Ascending aorta (tissue), 2 donors: Measurements from ENCODE around the gene CHEK1. TPM values are rescaled to one million over a fixed set of nuclear protein-coding genes. Genes with fewer than 3 reads are reported as not detected.

Source experiments
- DNase-seq, 2 donors: peaks; one replicate each; pipeline ENCODE4 v3.0.0-alpha.2; 2019; ENCODE audit warnings: low spot score in 2 of 2
- H3K27ac ChIP-seq, 2 donors: fragments of 200-600 bp; sonication (generic); one replicate each; pipeline ENCODE4 v1.5.1; 2016 to 2017; ENCODE audit warnings: mild to moderate bottlenecking in 1 of 2
- H3K27me3 ChIP-seq: fragments of 200-600 bp; sonication (generic); one replicate; pipeline ENCODE4 v1.5.1; 2017
- H3K36me3 ChIP-seq, 2 donors: fragments of 200-600 bp; sonication (generic); one replicate each; pipeline ENCODE4 v1.5.1; 2016
- H3K4me1 ChIP-seq, 2 donors: fragments of 200-600 bp; sonication (generic); one replicate each; pipeline ENCODE4 v1.5.1; 2016 to 2017; ENCODE audit warnings: mild to moderate bottlenecking in 1 of 2
- H3K4me3 ChIP-seq, 2 donors: fragments of 200-600 bp; sonication (generic); one replicate each; pipeline ENCODE4 v1.5.1; 2016 to 2017; ENCODE audit warnings: mild to moderate bottlenecking in 1 of 2
- H3K9me3 ChIP-seq, 2 donors: fragments of 200-600 bp; sonication (generic); one replicate each; pipeline ENCODE4 v1.5.1; 2016
- intact Hi-C: fragments of 100-400 bp; cut with DNase I; formaldehyde crosslinking; loops from one replicate; pipeline ENCODE4 v1.15.1; 2023
- total RNA-seq: library from RNA; depleted of rRNA; stranded (reverse); fragments of >200 nt; gene quantifications from one replicate; pipeline ENCODE4 v1.1.0, GENCODE V29; 2016
- TF ChIP-seq, protein P1 (sequence below), 3 experiments: fragments of 200-600 bp in 2 of 3; fragments of 450-650 bp in 1 of 3; sonication (generic) in 2 of 3; IDR thresholded peaks; one replicate each; pipeline ENCODE4 v1.5.1; 2016 to 2019; ENCODE audit warnings: antibody characterized with exemption in 3 of 3, mild to moderate bottlenecking in 1 of 3, moderate library complexity in 1 of 3

The CHEK1 gene
- total RNA-seq, 1 donor from 2014 or later, result 0.21 TPM

DNA sequence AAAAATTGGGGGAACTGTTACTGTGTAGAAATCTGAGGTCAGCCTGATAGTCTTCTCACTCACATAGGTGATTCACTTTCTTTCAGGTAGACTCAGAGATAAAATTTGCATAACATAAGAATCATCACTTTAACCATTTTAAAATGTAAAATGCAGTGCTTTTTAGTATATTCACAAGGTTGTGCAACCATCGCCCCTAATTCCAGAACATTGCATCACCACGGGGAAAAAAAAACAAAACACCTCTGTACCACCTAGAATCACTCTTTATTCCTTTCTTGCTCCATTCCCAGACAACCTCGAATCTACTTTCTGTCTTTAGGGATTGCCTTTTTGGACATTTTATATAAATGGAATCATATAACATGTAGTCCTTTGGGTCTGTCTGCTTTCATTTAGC is 20.9 kb downstream of the CHEK1 start:
- intact Hi-C loops, result no loop called here
- Histone ChIP-seq H3K4me3 (no peak overlapping the region), H3K9me3 (no peaks in the 10 kb centered on the region), H3K36me3 (no peaks in the 10 kb centered on the region), H3K27ac (no peak overlapping the region), H3K27me3 (no peaks in the 10 kb centered on the region), H3K4me1 (no peaks in the 10 kb centered on the region)
- no peak for DNase-seq
- TF ChIP-seq, protein P1, sequence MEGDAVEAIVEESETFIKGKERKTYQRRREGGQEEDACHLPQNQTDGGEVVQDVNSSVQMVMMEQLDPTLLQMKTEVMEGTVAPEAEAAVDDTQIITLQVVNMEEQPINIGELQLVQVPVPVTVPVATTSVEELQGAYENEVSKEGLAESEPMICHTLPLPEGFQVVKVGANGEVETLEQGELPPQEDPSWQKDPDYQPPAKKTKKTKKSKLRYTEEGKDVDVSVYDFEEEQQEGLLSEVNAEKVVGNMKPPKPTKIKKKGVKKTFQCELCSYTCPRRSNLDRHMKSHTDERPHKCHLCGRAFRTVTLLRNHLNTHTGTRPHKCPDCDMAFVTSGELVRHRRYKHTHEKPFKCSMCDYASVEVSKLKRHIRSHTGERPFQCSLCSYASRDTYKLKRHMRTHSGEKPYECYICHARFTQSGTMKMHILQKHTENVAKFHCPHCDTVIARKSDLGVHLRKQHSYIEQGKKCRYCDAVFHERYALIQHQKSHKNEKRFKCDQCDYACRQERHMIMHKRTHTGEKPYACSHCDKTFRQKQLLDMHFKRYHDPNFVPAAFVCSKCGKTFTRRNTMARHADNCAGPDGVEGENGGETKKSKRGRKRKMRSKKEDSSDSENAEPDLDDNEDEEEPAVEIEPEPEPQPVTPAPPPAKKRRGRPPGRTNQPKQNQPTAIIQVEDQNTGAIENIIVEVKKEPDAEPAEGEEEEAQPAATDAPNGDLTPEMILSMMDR (IDR thresholded peaks at IDR 0.05), result no peak

DNA sequence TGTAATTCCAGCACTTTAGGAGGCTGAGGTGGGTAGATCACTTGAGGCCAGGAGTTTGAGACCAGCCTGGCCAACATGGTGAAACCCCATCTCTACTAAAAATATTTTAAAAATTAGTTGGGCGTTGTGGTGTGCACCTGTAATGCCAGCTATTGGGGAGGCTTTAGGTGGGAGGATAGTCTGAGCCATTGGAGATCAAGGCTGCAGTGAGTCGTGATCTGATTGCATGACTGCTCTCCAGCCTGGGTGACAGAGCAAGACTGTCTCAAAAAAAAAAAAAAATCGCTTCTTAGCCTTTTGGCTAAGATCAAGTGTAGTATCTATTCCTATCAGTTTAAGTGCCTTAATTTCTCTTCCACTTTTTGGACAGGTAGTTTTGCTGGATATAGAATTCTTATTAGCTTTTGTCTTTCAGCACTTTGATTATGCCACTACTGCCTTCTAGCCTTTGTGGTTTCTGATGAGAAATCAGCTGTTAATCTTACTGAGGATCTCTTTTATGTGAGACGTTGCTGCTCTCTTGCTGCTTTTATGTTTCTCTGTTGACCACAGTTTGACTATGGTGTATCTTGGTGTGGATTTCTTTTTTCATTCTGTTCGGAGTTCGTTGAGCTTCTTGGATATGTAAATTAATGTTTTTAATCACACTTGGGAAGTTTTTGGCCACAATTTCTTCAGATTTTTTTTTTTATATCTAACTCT is 24.7 kb downstream of the CHEK1 start:
- H3K4me3 ChIP-seq, result no peak overlapping the region
- TF ChIP-seq, protein P1 (IDR thresholded peaks at IDR 0.05), result no peak
- H3K27ac ChIP-seq, result no peak overlapping the region
- no peaks in the 10 kb centered on the region for H3K9me3 ChIP-seq
- no peaks in the 10 kb centered on the region for H3K36me3 ChIP-seq
- intact Hi-C loops, result no loop called here
- no peaks in the 10 kb centered on the region for H3K4me1 ChIP-seq
- no peak for DNase-seq
- no peaks in the 10 kb centered on the region for H3K27me3 ChIP-seq

DNA sequence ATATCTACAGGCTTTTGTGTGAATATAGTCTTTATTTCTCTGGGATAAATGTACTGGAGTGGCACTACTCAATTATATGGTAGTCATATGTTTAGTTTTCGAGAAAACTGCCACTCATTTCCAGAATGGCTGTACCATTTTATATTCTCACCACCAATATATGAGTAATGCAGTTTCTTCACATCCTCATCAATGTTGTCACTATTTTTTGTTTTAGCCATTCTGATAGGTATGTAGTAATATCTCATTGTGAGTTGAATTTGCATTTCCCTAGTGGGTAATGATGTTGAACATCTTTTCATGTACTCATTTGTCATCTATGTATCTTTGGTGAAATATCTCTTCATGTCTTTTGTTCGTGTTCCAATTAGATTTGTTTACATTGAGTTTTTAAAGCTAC is 37.7 kb downstream of the CHEK1 start:
- intact Hi-C loops, result no loop called here
- H3K27ac ChIP-seq, result no peak overlapping the region

DNA sequence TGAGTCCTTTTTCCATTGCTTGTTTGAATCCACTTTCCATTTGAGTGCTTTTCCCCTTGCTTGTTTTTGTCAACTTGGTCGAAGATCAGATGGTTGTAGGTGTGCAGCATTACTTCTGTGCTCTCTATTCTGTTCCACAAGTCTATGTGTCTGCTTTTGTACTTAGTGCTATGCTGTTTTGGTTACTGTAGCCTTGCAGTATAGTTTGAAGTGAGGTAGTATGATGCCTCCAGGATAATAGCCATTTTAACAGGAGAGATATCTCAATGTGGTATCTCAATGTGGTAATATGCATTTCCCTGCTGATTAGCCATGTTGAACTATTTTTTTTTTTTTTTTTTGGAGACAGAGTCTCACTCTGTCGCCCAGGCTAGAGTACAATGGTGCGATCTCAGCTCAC is 38.9 kb downstream of the CHEK1 start:
- H3K4me1 ChIP-seq, result no peaks in the 10 kb centered on the region
- intact Hi-C loops, result no loop called here
- H3K36me3 ChIP-seq, result no peaks in the 10 kb centered on the region
- H3K4me3 ChIP-seq, result no peak overlapping the region
- H3K27ac ChIP-seq, result no peak overlapping the region
- H3K27me3 ChIP-seq, result no peaks in the 10 kb centered on the region
- H3K9me3 ChIP-seq, result peaks cover 0 to 9% of the 10 kb centered on the region in 2 donors
- TF ChIP-seq, protein P1 (IDR thresholded peaks at IDR 0.05), result no peak
- no peak for DNase-seq

More for the DNA sequence above, 37.7 kb downstream of the CHEK1 start:
- DNase-seq, result no peak
- Histone ChIP-seq H3K4me1 (no peaks in the 10 kb centered on the region), H3K27me3 (no peaks in the 10 kb centered on the region), H3K36me3 (no peaks in the 10 kb centered on the region), H3K4me3 (no peak overlapping the region), H3K9me3 (peaks cover 0 to 9% of the 10 kb centered on the region in 2 donors)
- TF ChIP-seq, protein P1 (IDR thresholded peaks at IDR 0.05), result no peak

DNA sequence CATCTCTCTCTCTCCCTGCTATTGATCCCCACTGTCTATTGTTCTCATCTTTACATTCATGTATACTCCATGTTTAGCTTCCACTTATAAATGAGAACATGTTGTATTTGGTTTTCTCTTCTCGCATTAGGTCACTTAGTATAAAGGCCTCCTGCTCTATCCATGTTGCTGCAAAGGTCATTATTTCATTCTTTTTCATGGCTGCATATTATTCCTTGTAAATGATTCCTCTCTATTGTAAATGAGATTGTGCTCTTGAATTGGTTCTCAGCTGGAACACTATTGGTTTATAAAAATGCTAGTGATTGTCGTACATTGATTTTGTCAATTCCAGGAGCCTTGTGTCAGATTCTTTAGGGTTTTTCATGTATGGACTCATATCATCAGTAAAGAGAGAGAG is 42.2 kb downstream of the CHEK1 start:
- TF ChIP-seq, protein P1 (IDR thresholded peaks at IDR 0.05), result no peak
- Histone ChIP-seq H3K9me3 (peaks cover 0 to 9% of the 10 kb centered on the region in 2 donors), H3K27me3 (no peaks in the 10 kb centered on the region), H3K36me3 (no peaks in the 10 kb centered on the region), H3K4me3 (no peak overlapping the region), H3K4me1 (no peaks in the 10 kb centered on the region), H3K27ac (no peak overlapping the region)
- DNase-seq, result no peak
- intact Hi-C loops, result no loop called here
